ENCODE data around the gene EFCAB13. TPM values are rescaled to one million over a fixed set of nuclear protein-coding genes. Genes with fewer than 3 reads are reported as not detected.

Gene EFCAB13
- total and polyA plus RNA-seq, 2 donors from 2014 or later: 2.2 to 18.8 TPM

GRCh38 chr17:47299239-47299910 is 24.4 kb upstream of the EFCAB13 start:
- FAIRE-seq (no peak), DNase-seq (no peak)
- H3K27ac ChIP-seq (ENCODE audit: low read depth in 2 of 2, low read length in 2 of 2): no peak overlapping the region
- TF ChIP-seq CTCF (IDR thresholded peaks at IDR 0.05; ENCODE audit: borderline replicate concordance, extremely low read depth, insufficient read depth): no peak
- no peaks in the 10 kb centered on the region for H3K27me3 ChIP-seq (ENCODE audit: control insufficient read depth, insufficient read depth, low read length)
- peaks cover 0 to 8% (median 0%) of the 10 kb centered on the region in 3 donors for H3K9me3 ChIP-seq (ENCODE audit: control insufficient read depth in 2 of 3, insufficient read depth in 1 of 3, low read length in 3 of 3)
- no peak overlapping the region for H3K9ac ChIP-seq (ENCODE audit: low read length in 3 of 3)
- H3K4me3 ChIP-seq (ENCODE audit: low read length in 3 of 3): no peak overlapping the region
- no peaks in the 10 kb centered on the region for H3K36me3 ChIP-seq (ENCODE audit: control insufficient read depth in 2 of 3, insufficient read depth in 3 of 3, low read length in 3 of 3)
- H3K4me1 ChIP-seq (ENCODE audit: control insufficient read depth in 2 of 3, insufficient read depth in 2 of 3, low read depth in 1 of 3, low read length in 3 of 3): peaks cover 0 to 8% (median 6%) of the 10 kb centered on the region in 3 donors
- intact Hi-C loops (cut with DNase I): no loop called here

GRCh38 chr17:47300718-47301117 is 23.0 kb upstream of the EFCAB13 start:
- Histone ChIP-seq H3K27ac (ENCODE audit: low read depth in 2 of 2, low read length in 2 of 2) (no peak overlapping the region), H3K4me1 (ENCODE audit: control insufficient read depth in 2 of 3, insufficient read depth in 2 of 3, low read depth in 1 of 3, low read length in 3 of 3) (peaks cover 0 to 13% (median 3%) of the 10 kb centered on the region in 3 donors), H3K9ac (ENCODE audit: low read length in 3 of 3) (no peak overlapping the region), H3K9me3 (ENCODE audit: control insufficient read depth in 2 of 3, insufficient read depth in 1 of 3, low read length in 3 of 3) (peaks cover 0 to 8% (median 0%) of the 10 kb centered on the region in 3 donors), H3K36me3 (ENCODE audit: control insufficient read depth in 2 of 3, insufficient read depth in 3 of 3, low read length in 3 of 3) (no peaks in the 10 kb centered on the region), H3K27me3 (ENCODE audit: control insufficient read depth, insufficient read depth, low read length) (no peaks in the 10 kb centered on the region), H3K4me3 (ENCODE audit: low read length in 3 of 3) (no peak overlapping the region)
- DNase-seq (no peak), FAIRE-seq (no peak)
- intact Hi-C loops (cut with DNase I): no loop called here
- no peak for TF ChIP-seq CTCF (IDR thresholded peaks at IDR 0.05; ENCODE audit: borderline replicate concordance, extremely low read depth, insufficient read depth)

GRCh38 chr17:47301161-47301560 is 22.6 kb upstream of the EFCAB13 start:
- FAIRE-seq: no peak
- Histone ChIP-seq H3K9me3 (ENCODE audit: control insufficient read depth in 2 of 3, insufficient read depth in 1 of 3, low read length in 3 of 3) (peaks cover 0 to 8% (median 0%) of the 10 kb centered on the region in 3 donors), H3K27me3 (ENCODE audit: control insufficient read depth, insufficient read depth, low read length) (no peaks in the 10 kb centered on the region), H3K9ac (ENCODE audit: low read length in 3 of 3) (no peak overlapping the region), H3K36me3 (ENCODE audit: control insufficient read depth in 2 of 3, insufficient read depth in 3 of 3, low read length in 3 of 3) (no peaks in the 10 kb centered on the region), H3K27ac (ENCODE audit: low read depth in 2 of 2, low read length in 2 of 2) (no peak overlapping the region), H3K4me1 (ENCODE audit: control insufficient read depth in 2 of 3, insufficient read depth in 2 of 3, low read depth in 1 of 3, low read length in 3 of 3) (peaks cover 0 to 13% (median 7%) of the 10 kb centered on the region in 3 donors), H3K4me3 (ENCODE audit: low read length in 3 of 3) (no peak overlapping the region)
- no peak for TF ChIP-seq CTCF (IDR thresholded peaks at IDR 0.05; ENCODE audit: borderline replicate concordance, extremely low read depth, insufficient read depth)
- DNase-seq: no peak
- intact Hi-C loops (cut with DNase I): no loop called here

All from kidney (tissue), 14 donors.